Measurements from ENCODE around the gene CCL22.

- TF ChIP-seq CTCF (IDR thresholded peaks at IDR 0.05) (no peak), POLR2AphosphoS5 (IDR thresholded peaks at IDR 0.05; ENCODE audit: insufficient read depth in 1 of 2, low read depth in 1 of 2) (no peak)
Measured at GRCh38 chr16:57377080-57377841, 18.7 kb downstream of the CCL22 start.
